HG02798 (cell line): Measurements from ENCODE around the gene SLC43A2.
A peak's percentile ranks its signal among the peaks of the same experiment; 100 is the strongest.
"Not testable (repeated sequence)": the region's sequence is repeated elsewhere in the genome, so short reads cannot be mapped to it uniquely, and the experiment has no call there.

Experiments
- ATAC-seq: cut with Tn5 transposase; IDR thresholded peaks from one replicate; pipeline ENCODE4 v1.9.1; 2021; ENCODE audit warnings: mild to moderate bottlenecking; ENCODE audit not compliant: unreplicated experiment, poor library complexity

Gene SLC43A2

DNA sequence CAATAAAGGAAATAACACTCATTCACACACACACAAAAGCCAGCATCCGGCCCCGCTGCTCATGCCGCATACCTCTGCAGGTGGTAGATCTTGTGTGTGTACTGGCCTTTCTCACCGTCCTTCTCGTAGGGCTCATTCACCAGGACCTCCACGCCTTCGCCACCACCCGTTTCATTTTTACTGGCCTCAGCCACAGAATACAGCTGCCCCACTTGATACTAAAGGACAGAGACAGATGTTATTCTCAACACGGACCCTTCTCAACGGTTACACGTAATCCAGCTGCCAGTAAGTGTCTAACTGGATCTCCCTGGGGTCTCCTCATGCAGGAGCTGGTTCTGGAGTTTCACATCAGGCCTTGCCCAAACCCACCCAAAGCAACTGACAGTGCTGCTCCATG is 75.7 kb downstream of the SLC43A2 start:
- ATAC-seq = peak; percentile 42

GRCh38 chr17:1551741-1552140 is 76.9 kb downstream of the SLC43A2 start:
- ATAC-seq = no peak

DNA sequence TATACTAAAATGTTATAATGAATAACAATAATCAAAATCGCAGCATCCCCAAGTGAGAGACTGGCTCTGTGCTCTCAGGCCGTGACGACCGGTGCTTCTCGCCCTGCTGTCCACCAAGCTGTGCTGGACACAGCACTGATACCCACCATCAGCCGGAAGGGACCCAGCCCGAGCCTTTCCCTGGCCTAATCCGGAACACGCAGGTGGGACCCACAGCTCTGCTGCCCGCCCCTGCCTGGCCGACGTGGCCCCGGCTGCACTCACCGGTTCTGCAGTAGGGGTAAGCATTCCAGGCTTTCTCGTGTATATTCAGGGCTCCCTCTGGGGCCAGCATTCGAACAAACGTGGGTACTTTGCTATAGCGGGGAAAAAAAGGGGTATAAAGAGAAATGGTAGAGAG is 80.6 kb downstream of the SLC43A2 start:
- no peak for ATAC-seq

GRCh38 chr17:1546292-1546922 is 82.2 kb downstream of the SLC43A2 start:
- no peak for ATAC-seq

- ATAC-seq = no peak
Measured at GRCh38 chr17:1545618-1546017, 83.0 kb downstream of the SLC43A2 start.

GRCh38 chr17:1542316-1542715 is 86.3 kb downstream of the SLC43A2 start:
- no peak for ATAC-seq

- no peak for ATAC-seq
Measured at GRCh38 chr17:1541367-1541904, 87.2 kb downstream of the SLC43A2 start.

DNA sequence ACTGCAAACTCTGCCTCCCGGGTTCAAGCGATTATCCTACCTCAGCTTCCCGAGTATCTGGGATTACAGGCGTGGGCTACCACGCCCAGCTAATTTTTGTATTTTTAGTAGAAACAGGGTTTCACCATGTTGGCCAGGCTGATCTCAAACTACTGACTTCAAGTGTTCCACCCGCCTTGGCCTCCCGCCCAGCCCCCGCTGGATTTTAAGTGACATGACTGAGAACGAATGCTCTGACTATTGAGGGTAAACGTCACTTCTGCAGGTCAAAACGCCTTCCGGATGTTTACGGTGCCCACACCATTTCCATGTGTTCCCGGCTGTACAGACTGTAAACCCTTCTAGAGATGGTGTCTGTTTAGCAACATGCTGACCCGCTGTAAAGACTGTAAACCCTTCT is 88.8 kb downstream of the SLC43A2 start:
- no peak for ATAC-seq

DNA sequence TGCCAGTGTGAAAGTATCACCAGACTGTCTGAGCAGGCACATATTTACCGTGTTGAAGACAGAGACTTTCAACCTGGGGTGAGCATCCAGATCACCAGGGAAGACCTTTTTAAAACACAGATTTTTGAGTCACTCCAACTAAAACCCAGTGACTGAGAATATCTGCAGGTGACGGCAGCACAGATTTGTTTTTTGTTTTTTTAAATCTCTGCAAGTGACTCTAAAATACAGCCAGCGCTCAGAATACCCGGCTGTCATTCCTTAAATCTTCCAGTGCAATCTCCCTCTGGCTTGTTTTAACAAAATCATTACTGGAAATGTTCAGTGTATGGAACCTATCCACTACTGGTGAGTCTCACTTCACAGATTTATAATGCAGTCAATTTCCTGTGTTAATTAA is 92.9 kb downstream of the SLC43A2 start:
- no peak for ATAC-seq

- ATAC-seq = no peak
Measured at GRCh38 chr17:1533661-1534325, 94.8 kb downstream of the SLC43A2 start.

GRCh38 chr17:1532836-1533602 is 95.6 kb downstream of the SLC43A2 start:
- no peak for ATAC-seq

DNA sequence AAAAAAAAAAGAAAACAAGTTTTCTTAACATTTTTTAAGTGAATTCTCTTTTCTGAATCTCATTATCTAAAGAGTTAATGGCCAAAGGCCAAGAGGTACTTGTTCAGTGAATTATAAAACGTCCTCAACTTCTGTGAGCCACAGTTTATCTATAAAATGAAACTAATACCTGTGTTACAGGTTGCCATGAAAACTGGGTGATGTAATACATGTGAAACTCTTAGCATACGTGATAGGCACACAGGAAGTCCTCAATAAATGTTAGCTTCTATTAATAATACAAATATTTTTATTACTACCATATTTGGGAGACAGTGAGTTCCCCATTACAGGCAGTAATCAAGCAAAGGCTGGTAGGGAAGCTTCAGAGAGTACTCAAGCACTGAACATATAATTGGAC is 98.8 kb downstream of the SLC43A2 start:
- no peak for ATAC-seq

DNA sequence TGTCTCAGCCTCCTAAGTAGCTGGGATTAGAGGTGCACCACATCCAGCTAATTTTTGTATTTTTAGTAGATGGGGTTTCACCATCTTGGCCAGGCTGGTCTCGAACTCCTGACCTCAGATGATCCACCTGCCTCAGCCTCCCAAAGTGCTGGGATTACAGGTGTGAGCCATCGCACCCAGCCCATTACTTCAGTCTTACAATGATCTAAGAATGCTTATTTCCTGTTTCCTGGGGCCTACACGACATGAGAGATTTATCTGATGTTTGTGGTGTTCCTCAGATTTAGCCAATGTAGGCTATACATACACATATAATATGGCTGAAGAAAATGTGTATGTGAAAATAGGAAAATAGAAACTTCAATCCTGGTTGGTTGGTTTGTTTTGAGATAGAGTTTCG is 101.8 kb downstream of the SLC43A2 start:
- ATAC-seq = not testable (repeated sequence)

GRCh38 chr17:1522626-1523025 is 106.0 kb downstream of the SLC43A2 start:
- no peak for ATAC-seq

GRCh38 chr17:1521086-1521640 is 107.5 kb downstream of the SLC43A2 start:
- ATAC-seq = no peak

- ATAC-seq = no peak
Measured at GRCh38 chr17:1519678-1520077, 109.0 kb downstream of the SLC43A2 start.
